Body of pancreas (tissue), 4 donors: ENCODE results near the gene KIF19.

ENCODE experiments used
- POLR2A ChIP-seq, 3 donors: fragments of 450-650 bp; IDR thresholded peaks; one replicate each; pipeline ENCODE4 v1.6.1; 2016; ENCODE audit warnings: antibody characterized with exemption in 3 of 3, mild to moderate bottlenecking in 2 of 3
- TF ChIP-seq, protein P1 (sequence below), 7 experiments: fragments of 450-650 bp in 4 of 7; fragments of 200-600 bp in 3 of 7; sonication (generic) in 3 of 7; IDR thresholded peaks; one replicate each; pipeline ENCODE4 v1.5.1; 2016 to 2019; ENCODE audit warnings: antibody characterized with exemption in 7 of 7

DNA sequence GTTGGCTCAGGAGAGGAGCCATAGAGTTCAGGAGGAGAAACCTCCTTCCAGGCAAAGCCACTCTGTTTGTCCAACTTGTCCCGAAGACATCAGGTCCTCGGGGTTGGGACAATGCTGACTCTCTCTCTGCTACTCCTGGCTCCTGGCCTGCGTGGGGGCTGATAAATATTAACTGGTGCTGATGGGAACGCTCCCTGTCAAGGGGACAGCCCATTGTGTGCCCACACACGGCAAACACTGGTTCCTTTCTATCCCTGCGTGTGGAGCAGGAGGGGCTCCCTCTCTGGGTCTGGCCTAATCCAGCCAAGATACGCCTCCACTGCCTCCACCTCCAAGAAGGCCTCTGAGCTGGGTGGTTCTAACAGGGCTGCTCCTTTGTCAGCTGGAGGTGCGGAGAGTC lies 4.4 kb downstream of the KIF19 start:
- TF ChIP-seq, protein P1, sequence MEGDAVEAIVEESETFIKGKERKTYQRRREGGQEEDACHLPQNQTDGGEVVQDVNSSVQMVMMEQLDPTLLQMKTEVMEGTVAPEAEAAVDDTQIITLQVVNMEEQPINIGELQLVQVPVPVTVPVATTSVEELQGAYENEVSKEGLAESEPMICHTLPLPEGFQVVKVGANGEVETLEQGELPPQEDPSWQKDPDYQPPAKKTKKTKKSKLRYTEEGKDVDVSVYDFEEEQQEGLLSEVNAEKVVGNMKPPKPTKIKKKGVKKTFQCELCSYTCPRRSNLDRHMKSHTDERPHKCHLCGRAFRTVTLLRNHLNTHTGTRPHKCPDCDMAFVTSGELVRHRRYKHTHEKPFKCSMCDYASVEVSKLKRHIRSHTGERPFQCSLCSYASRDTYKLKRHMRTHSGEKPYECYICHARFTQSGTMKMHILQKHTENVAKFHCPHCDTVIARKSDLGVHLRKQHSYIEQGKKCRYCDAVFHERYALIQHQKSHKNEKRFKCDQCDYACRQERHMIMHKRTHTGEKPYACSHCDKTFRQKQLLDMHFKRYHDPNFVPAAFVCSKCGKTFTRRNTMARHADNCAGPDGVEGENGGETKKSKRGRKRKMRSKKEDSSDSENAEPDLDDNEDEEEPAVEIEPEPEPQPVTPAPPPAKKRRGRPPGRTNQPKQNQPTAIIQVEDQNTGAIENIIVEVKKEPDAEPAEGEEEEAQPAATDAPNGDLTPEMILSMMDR (IDR thresholded peaks at IDR 0.05) = no peak
- TF ChIP-seq POLR2A (IDR thresholded peaks at IDR 0.05) = no peak
